GM21723 (cell line): Measurements from ENCODE around the gene SDK1.
"Not testable (repeated sequence)": the region's sequence is repeated elsewhere in the genome, so short reads cannot be mapped to it uniquely, and the experiment has no call there.

ENCODE experiments used
- ATAC-seq: cut with Tn5 transposase; IDR thresholded peaks from one replicate; pipeline ENCODE4 v1.9.1; 2021; ENCODE audit warnings: mild to moderate bottlenecking, moderate library complexity; ENCODE audit not compliant: unreplicated experiment

The SDK1 gene

GRCh38 chr7:4314316-4314715 lies 1013.3 kb downstream of the SDK1 start:
- not testable (repeated sequence) for ATAC-seq
